Activated CD4-positive, alpha-beta T cell treated with anti-CD3 and anti-CD28 coated beads, Interleukin-2, amount 50 U/mL, for 4 hours (primary cell): ENCODE measurements around the gene HCAR1.
"Not testable (repeated sequence)": the region's sequence is repeated elsewhere in the genome, so short reads cannot be mapped to it uniquely, and the experiment has no call there.

ENCODE experiments used
- DNase-seq, 2 experiments: peaks; one replicate each; pipeline ENCODE4 v3.0.0-alpha.2; 2020

HCAR1 gene

GRCh38 chr12:122730215-122731014 is at the start of gene HCAR1:
Gene HCAR1 (minus strand): TSS chr12:122730844. CDS start chr12:122730339, 505 bp downstream.
- DNase-seq = peak; percentile 18 to 31

DNA sequence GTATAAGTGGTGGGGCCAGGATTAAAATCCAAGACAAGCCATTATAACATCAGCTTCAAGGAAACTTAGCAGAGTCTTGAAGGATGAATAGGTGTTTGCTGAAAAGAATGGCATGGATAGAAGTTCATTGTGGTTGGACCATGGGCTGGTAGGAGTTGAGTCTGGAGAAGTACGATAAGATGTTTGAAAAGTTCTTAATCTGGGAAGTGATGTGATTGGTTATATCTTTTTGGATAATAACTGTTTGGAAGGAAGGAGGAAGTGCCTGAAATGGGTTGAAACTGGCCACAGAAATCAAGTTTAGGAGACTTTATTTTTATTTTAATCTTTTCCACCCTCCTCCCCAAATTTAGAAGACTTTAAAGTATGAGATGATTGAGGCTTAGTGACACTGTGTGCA is 26.9 kb upstream of the HCAR1 start:
- DNase-seq = no peak

DNA sequence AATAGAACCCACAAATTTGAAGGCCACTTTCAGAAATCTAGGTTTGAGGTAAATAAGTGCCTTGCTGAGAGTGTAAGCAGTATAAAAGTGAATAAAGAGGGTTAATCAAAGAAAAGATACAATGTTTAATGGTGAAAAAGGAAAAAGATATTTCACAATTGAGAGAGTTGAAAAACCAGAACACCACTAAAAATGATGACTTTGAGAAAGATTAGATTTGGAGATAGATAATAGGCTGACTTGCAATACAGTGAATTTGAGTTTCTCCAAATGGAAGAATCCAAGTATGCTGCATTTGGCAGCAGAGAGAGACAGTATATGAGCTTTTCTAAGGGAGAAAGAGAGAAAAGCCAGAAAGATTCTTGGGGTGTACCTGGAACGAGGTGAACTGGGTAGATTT is 24.1 kb upstream of the HCAR1 start:
- no peak for DNase-seq

GRCh38 chr12:122753319-122753650 is 22.6 kb upstream of the HCAR1 start:
- no peak for DNase-seq

- peak; percentile 99 for DNase-seq
Observed at GRCh38 chr12:122752464-122753318, 22.0 kb upstream of the HCAR1 start, which contains the start of gene DENR. Gene DENR (plus strand): TSS chr12:122752824. CDS start chr12:122753702, 878 bp downstream.

DNA sequence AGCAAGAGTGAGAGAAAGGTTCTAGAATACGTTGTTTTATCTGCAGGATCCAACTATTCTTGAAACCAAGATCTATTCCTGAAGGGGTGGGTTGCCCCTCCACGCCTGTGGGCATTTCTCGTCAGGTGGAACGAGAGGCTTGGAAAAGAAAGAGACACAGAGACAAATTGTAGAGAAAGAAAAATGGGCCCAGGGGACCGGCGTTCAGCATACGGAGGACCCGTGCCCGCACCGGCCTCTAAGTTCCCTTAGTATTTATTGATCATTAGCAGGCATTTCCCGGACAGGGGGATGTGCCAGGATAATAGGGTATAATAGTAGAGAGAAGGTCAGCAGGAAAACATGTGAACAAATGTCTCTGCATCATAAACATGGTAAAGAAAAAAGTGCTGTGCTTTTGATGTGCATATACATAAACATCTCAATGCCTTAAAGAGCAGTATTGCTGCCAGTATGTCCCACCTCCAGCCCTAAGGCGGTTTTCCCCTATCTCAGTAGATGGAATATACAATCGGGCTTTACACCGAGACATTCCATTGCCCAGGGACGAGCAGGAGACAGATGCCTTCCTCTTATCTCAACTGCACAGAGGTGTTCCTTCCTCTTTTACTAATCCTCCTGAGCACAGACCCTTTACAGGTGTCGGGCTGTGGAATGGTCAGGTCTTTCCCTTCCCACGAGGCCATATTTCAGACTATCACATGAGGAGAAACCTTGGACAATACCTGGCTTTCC is 20.3 kb upstream of the HCAR1 start:
- DNase-seq = not testable (repeated sequence)

- no peak for DNase-seq
Observed at GRCh38 chr12:122749569-122750332, 19.1 kb upstream of the HCAR1 start.

DNA sequence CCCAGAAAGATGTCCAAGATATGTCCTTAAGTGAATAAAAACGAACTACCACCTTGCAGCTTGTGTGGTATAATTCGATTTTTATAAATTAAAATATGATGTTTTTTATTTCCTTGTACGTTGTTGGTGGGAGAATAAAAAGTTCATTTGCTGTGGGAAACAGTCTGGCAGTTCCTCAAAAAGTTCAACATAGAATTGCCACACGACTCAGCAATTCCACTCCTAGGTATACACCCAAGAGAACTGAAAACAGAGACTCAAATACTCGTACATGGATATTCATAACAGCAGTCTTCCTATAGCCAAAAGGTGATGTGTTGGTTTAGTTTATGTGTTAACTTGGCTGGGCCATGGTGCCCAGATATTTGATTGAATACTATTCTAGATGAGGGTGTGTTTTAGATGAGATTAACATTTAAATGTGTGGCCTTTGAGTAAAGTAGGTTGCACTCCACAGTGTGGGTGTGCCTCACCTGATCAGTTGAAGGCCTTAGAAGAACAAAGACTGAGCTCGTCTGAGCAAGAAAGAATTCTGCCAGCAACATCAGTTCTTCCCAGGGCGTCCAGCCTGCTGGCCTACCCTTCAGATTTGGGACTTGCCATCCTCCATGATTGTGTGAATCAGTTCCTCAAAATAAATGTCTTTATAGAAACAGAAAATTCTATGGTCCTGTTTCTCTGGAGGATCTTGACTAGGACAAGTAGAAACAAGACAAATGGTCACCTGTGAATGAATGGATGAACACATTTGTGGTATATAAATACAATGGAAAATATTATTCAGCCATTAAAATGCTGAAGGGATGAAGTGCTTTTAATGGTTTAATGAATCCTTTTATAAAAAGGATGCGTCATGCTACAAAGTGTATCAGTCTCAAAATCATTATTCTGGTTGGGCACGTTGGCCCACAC is 16.8 kb upstream of the HCAR1 start:
- no peak for DNase-seq

- no peak for DNase-seq
Observed at GRCh38 chr12:122743895-122744525, 13.4 kb upstream of the HCAR1 start.

DNA sequence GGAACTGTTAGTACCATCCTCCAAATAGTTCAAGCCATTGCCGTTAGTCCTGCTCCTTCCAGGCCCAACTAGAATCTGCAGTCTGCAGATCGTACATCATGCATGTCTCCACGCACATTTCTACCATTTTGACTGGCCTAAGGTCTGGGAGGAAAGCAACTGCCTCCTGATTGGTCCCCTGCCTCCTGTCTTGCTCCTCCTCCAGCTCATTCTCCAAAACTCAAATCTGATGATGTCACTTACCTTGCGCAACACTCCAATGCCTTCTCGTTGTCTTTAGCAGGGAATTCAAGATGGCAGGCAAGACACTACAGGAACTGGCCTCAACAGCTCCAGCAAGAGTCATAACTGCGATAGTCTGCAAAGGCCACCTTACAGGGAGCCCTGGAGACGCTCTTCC is 9.7 kb upstream of the HCAR1 start:
- DNase-seq = no peak

- DNase-seq = no peak
Observed at GRCh38 chr12:122738571-122738970, 7.9 kb upstream of the HCAR1 start.

- DNase-seq = no peak
Observed at GRCh38 chr12:122732611-122733010, 2.0 kb upstream of the HCAR1 start.

GRCh38 chr12:122732170-122732569 is 1.5 kb upstream of the HCAR1 start:
- DNase-seq = peak in 1 of 2 experiments; percentile 34

DNA sequence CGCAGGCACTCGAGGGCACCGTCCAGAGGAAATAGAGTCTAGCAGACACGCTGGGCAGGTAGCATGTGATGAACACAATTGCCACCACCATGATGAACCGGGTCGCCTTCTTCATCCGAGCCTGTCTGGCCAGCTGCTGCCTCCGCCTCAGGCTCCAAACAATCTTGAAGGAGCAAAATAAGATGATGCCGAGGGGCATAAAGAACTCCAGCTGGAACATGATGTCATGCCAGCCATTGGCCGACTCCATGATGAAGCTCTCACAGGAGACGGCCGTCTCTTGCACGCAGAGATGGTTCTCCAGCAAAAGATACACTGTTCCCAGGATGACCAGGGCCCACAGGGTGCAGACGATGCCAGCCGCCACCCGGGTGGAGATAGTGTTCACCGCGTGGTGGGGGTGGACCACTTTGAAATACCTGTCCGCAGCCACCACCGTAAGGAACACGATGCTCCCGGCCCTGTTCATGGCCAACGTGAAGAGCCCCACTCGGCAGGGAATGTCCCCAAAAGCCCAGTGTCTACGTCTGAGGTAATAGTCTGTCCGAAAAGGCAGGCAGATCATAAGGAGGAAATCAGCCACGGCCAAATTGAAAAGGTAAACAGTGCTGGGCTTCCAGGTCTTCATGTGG is 945 bp downstream of the HCAR1 start:
- DNase-seq = no peak

GRCh38 chr12:122726080-122726558 is 4.5 kb downstream of the HCAR1 start:
- peak; percentile 26 to 34 for DNase-seq

DNA sequence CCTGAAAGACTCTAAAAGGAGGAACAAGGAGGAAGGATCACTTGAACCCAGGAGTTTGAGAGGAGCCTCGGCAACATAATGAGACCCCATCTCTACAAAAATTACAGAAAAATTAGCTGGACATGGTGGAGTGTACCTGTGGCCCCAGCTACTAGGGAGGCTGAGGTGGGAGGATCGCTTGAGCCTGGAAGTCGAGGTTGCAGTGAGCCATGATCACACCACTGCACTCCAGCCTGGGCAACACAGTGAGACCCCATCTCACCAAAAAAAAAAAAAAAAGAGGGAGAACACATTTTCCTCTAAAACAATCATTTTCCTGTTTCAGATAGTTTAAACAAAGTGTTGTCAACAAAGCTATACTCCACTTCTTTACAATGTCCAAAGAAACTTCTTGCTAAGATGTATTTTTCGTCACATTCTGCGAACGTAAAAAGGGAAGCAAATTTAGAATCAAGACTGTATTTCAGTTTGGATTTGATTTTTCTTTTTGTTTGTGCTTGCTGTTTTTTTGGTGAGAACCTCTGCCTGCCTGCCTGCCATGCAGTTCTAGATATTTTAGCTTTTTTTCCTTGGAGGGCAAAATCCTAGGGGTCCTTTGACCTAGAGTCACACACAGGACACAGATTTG is 5.1 kb downstream of the HCAR1 start:
- DNase-seq = no peak

DNA sequence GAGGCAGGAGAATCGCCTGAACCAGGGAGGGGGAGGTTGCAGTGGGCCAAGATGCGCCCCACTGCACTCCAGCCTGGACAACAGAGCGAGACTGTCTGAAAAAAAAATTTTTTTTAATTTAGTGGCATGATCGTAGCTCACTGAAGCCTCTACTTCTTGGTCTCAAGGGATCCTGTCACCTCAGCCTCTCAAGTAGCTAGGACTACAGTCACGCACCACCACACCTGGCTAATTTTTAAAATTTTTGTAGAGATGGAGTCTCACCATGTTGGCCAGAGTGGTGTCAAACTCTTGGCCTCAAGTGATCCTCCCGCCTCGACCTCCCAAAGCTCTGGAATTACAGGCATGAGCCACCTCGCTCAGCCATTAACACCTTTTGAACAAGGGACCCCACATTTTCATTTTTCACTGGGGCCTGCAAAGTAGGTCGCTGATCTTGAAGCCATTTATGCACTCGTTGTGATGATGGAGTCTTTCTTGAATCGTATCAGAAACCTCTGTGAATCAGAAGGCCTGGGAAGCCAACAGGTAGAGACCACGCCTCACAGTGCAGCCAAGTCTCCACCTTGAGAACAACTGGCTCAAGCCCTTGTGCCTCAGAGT is 5.9 kb downstream of the HCAR1 start:
- no peak for DNase-seq

DNA sequence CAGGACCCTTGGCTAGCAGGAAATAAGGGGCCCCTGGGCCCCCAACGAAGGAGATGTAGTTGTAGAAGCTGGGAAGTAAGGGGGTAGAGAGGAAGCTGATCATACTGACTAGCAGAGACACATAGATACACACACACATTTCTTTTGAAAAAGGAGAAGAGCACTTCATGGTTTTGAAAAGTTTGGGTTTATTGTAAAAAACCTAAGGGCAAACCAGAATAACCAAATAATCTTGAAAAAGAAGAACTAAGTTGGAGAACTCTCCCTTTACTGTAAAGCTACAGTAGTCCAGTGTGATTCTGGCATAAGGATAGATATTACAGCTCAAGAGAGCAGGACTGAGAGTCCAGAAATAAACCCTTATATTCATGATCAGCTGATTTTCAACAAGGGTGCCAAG is 8.3 kb downstream of the HCAR1 start:
- no peak for DNase-seq

DNA sequence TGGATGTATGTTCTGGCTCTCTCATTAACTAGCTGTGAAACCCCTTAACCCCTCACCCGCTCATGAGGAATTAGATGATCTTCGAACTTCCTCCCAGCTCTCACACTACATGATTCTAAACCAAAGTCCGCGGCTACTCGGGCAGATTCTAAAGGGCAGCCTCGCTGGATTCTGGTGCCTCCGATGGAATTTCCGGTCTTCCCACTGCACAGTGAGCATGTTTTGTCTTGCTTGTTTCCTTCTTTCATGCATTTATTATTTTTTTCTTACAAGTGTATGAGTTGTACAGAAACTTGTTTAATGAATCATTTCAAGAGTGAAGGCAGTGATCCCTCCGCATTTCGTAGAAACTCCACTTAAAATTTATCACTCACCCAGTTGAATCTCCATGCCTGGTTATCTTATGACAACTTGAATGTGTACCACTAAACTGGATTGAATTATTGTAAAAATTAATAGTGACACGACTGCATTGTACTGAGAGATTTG is 9.5 kb downstream of the HCAR1 start:
- no peak for DNase-seq
